ENCODE measurements around the gene TSC22D1.
"Not testable (repeated sequence)": the region's sequence is repeated elsewhere in the genome, so short reads cannot be mapped to it uniquely, and the experiment has no call there.

The TSC22D1 gene

DNA sequence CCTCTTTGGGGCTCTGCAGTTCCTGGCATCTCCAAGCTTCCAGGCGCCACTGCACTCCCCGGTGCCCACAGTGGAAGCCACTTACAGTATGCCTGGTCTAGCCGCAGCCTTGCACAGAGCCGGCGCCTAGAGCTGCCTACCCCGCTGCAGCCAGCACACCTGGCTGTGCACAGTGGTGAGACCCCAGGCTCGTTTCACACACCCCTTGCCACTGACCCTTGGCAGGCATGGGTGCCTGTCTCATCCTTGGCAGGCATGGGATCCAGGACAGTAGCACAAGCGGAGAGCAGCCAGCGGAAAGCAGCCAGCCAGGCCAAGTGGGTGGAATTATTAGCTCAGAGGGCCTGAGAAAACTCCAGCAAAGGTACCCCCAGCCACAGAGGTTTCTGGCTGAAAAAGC lies 116.5 kb downstream of the TSC22D1 start:
- intact Hi-C loops (cut with DNase I): no loop called here
- peak in 1 of 10 donors; percentile 54 for DNase-seq

GRCh38 chr13:44458313-44458975 lies 117.7 kb downstream of the TSC22D1 start:
- intact Hi-C loops (cut with DNase I): no loop called here
- peak in 3 of 10 donors; percentile 20 to 88 (median 78) for DNase-seq

DNA sequence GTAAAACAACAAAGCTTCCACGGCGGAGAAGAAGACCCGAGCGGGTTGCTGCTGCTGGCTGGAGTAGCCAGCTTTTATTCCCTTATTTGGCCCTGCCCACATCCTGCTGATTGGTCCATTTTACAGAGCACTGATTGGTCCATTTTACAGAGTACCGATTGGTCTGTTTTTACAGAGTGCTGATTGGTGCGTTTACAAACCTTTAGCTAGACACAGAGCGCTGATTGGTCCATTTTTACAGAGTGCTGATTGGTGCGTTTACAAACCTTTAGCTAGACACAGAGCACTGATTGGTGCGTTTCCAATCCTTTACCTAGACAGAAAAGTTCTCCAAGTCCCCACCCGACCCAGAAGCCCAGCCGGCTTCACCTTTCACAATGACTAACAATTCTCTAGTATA lies 119.9 kb downstream of the TSC22D1 start:
- DNase-seq; intact Hi-C loops (cut with DNase I): not testable (repeated sequence)

DNA sequence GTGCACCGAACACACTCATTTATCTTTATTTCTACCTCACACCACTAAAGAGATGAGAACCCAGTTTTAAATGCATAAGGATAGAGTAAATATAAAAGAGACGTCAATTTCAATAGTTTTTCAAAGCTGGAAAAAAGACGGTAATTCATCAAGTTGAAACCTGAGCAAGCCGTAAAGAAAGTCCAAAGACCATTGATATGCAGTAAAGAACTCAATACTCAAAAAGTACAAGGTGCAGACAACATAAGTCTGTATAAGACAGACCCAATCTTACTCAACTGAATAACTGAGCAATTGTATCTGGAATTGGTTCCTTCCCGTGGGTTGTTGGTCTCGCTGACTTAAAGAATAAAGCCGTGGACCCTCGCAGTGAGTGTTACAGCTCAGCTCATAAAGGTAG lies 120.4 kb downstream of the TSC22D1 start:
- no peak for DNase-seq
- intact Hi-C loops (cut with DNase I): no loop called here

GRCh38 chr13:44453881-44454280 lies 122.2 kb downstream of the TSC22D1 start:
- no peak for DNase-seq
- intact Hi-C loops (cut with DNase I): no loop called here

GRCh38 chr13:44453069-44453468 lies 123.1 kb downstream of the TSC22D1 start:
- DNase-seq: no peak
- intact Hi-C loops (cut with DNase I): no loop called here

- intact Hi-C loops (cut with DNase I): no loop called here
- DNase-seq: peak in 1 of 10 donors; percentile 45
These were observed 123.7 kb downstream of the TSC22D1 start for GRCh38 chr13:44452418-44452817.

GRCh38 chr13:44451651-44452050 lies 124.5 kb downstream of the TSC22D1 start:
- DNase-seq: no peak

DNA sequence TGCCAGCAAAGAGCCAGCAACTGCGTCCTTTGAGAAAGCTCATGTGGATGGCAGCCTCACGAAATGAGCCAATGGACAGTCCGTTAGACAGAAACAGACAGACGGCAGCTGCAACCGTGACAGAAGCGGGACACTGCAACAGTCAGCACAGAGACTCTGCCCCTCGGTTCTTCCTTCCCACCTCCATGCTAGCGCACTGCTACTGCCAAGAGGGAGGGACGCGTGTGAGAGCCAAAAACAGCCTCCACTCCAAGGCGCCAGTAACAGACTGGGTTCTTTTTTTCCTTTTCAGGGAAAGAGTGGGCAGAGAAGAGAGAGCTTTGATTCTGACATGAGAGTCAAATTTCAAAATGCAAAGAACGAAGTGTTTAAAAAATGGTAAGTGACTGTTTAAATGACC lies 125.0 kb downstream of the TSC22D1 start:
- peak in 8 of 10 donors; percentile 60 to 94 (median 68) for DNase-seq
- intact Hi-C loops (cut with DNase I): no loop called here

More at GRCh38 chr13:44451651-44452050, 124.5 kb downstream of the TSC22D1 start:
- intact Hi-C loops (cut with DNase I): no loop called here

DNA sequence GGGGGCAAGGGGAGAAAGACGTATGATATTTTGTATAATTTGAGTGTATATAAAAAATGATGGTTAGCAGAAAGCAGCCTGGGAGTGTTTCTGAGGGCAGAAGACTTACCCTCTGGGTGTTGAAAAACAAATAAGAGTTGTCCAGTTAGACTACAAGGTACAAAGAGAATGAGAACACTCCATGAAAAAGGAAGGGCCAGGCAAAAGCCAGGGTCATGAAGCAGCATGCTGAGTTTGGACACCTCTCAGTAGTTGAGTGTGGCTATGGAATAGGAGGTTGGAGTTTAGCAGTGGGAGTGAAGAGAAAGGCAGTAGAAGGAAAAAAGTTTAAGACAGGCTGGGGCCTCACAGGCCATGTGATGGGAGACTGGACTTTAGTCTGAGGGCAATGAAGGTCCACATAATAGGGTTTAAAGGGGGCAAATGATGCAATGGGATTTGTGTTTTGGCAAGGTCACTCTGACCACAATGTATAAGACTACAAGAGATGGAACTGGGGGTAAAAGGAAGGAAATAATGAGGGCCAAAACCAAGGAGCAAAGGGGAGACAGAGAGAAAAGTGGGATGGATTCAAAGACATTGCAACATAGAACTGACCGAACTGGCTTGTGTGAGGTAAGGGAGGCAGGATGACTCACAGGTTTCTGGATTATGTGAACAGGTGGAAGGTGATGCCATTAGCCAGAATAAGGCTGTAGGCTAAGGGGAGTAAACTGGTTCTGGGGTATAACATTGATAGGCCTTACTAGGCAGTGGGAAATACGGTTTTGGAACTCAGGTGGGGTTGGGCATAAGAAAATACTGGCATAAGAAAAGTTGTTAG lies 125.9 kb downstream of the TSC22D1 start:
- no peak for DNase-seq
- intact Hi-C loops (cut with DNase I): no loop called here

DNA sequence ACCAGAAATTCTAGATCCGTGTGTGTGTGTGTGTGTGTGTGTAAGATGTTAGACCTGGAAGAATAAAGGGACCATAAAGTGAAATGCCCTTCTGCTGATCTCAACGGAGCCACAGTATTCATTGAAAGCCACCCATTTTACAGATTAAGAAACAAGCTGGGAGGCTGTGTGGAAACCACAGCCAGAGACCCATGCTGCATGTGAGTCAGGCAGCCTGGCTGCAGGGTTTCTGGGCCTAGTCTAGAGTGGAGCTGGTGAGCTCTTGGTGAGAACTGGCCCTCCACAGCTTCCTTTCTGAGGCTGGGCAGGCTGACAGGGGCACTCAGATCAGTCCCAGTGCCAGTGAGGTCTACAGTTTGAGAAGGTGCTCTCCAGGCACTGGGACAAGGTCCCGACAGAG lies 127.3 kb downstream of the TSC22D1 start:
- intact Hi-C loops (cut with DNase I): no loop called here
- DNase-seq: peak in 1 of 10 donors; percentile 51

- no peak for DNase-seq
- intact Hi-C loops (cut with DNase I): no loop called here
These were observed 127.8 kb downstream of the TSC22D1 start for GRCh38 chr13:44448373-44448772.

DNA sequence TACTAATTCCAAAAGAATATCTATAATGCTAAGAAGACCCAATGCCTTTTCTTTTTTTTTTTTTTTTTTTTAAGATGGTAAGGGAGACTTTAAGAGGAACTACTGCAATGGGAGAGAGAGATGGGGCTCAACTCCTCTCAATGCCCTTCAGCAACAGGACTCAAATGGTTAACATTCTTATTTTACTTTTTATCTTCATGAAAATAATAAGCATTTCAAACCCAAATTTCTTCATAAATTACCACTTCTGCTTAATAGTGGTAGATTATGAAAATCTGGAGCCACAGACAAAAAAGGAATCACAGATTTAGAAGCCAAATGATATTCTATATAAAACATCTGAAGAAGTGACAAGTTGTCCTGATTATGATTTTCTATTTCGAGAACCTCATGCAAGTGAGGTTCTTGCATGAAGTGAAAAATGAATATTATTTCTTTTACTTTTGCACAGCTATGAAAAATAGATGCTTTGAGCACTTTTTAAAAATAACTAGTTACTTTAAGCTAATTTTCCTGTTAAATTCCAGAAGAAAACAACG lies 128.3 kb downstream of the TSC22D1 start:
- DNase-seq: no peak
- intact Hi-C loops (cut with DNase I): no loop called here

GRCh38 chr13:44440046-44440608 lies 136.0 kb downstream of the TSC22D1 start:
- DNase-seq: no peak
- intact Hi-C loops (cut with DNase I): no loop called here

DNA sequence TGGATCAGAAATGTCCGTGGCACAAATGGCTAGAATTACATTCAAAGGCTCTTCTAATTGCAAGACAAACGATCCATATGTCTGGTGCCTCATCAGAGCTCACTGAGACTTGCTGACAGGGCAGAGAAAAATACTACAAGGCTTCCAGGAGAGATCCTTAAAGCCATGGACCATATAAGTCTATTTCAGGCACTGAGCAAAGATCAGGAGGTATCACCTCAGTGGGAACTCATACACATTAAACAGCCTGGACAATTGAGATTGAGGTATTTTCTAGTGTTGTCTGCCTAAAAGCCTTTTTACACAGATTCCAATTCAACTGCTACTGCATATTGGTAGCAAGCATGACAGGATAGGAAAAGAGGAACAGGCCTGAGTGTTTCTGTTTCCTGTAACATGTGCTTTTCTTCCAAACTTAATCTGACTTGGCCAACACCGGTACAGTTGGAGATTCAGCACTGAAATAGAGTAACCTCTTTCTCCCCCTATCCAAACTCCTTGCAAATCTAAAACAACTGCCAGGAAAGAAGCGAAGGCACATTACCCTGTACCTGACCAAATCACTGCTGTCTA lies 136.6 kb downstream of the TSC22D1 start:
- no peak for DNase-seq
- intact Hi-C loops (cut with DNase I): loop anchor here (2.0 to 10.0 kb wide), 3 partner anchors 197 to 531 kb away; no protein-coding TSS in a partner anchor

- DNase-seq: no peak
- intact Hi-C loops (cut with DNase I): loop anchor here (1.0 to 10.0 kb wide), 4 partner anchors 195 to 529 kb away; no protein-coding TSS in a partner anchor
These were observed 137.9 kb downstream of the TSC22D1 start for GRCh38 chr13:44438234-44438579.

- intact Hi-C loops (cut with DNase I): loop anchor here (1.0 to 10.0 kb wide), 4 partner anchors 195 to 529 kb away; no protein-coding TSS in a partner anchor
- DNase-seq: no peak
These were observed 138.5 kb downstream of the TSC22D1 start for GRCh38 chr13:44437356-44438233.

- intact Hi-C loops (cut with DNase I): loop anchor here (10.0 kb wide), 1 partner anchor 222 kb away; no protein-coding TSS in a partner anchor
- DNase-seq: peak; percentile 95 to 100 (median 98)
These were observed 139.4 kb downstream of the TSC22D1 start for GRCh38 chr13:44436589-44437337.
